ENCODE data around the gene ADIPOR2.

DNA sequence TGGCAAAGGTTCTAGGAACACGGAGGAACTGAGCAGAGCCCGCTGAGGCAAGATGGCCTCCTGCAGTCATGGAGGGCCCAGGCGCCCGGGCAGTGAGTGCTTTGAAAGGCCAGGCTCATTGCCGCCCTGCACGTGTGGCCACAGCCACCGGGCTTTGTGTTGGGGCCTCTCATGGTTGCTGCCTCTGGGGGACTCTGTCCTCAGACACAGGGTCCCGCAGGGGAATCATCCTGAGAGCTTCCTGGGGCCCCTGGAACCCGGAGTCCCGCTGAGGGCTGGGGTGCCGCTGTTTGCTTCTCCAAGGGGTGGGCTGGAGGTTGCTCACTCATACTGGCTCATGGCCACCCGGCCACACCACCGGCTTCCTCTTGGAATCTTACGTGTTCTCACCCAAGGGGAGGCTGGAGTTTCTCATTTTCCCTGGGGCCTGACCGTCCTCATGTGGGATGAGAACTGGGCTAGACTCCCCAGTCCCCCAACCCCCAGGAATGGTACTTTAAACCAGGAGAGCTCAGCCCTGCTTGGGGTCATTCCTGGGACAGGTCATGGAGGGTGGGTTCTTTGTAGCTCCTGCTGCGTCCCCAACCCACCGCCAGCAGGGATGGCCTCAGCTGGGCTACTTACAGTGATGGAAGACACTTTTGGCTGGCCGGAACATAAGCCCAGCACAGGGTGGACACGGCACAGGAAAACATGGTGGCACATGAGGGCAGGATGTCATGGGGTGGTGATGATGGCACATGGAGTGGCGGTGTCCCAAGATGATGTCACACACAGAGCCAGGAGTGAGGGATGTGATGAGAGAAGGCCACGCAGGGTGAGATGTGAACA, 108.4 kb downstream of the ADIPOR2 start:
- TF ChIP-seq ZNF274 (IDR thresholded peaks at IDR 0.05; ENCODE audit: low read depth, low read length): no peak
- TF ChIP-seq YY1 (IDR thresholded peaks at IDR 0.05; ENCODE audit: insufficient read depth, insufficient read length): no peak
